Ishikawa (cell line): Measurements from ENCODE around the gene CHADL.

Experiments used
- CEBPB ChIP-seq: IDR thresholded peaks from 2 replicates; pipeline ENCODE4 v1.6.1; 2012
- CREB1 ChIP-seq: IDR thresholded peaks from 2 replicates; pipeline ENCODE4 v1.6.1; 2012; ENCODE audit warnings: low read depth
- EGR1 ChIP-seq: IDR thresholded peaks from 2 replicates; pipeline ENCODE4 v1.6.1; 2012
- EP300 ChIP-seq: IDR thresholded peaks from 2 replicates; pipeline ENCODE4 v1.6.1; 2012; ENCODE audit warnings: borderline replicate concordance
- FOXM1 ChIP-seq: IDR thresholded peaks from 2 replicates; pipeline ENCODE4 v1.6.1; 2012; ENCODE audit warnings: low read depth, borderline replicate concordance
- NFIC ChIP-seq: IDR thresholded peaks from 2 replicates; pipeline ENCODE4 v1.6.1; 2012
- RAD21 ChIP-seq: IDR thresholded peaks from 2 replicates; pipeline ENCODE4 v1.6.1; 2012; ENCODE audit warnings: low read depth
- TAF1 ChIP-seq: IDR thresholded peaks from 2 replicates; pipeline ENCODE4 v1.6.1; 2012; ENCODE audit warnings: low read depth, mild to moderate bottlenecking
- TCF12 ChIP-seq: IDR thresholded peaks from 2 replicates; pipeline ENCODE4 v1.6.1; 2012; ENCODE audit warnings: low read depth
- TEAD4 ChIP-seq: IDR thresholded peaks from 2 replicates; pipeline ENCODE4 v1.6.1; 2012
- YY1 ChIP-seq: IDR thresholded peaks from 2 replicates; pipeline ENCODE4 v1.6.1; 2012; ENCODE audit warnings: low read depth
- ZBTB7A ChIP-seq: IDR thresholded peaks from 2 replicates; pipeline ENCODE4 v1.6.1; 2012; ENCODE audit warnings: low read depth
- TF ChIP-seq, protein P1 (sequence below): IDR thresholded peaks from 2 replicates; pipeline ENCODE4 v1.6.1; 2012
- TF ChIP-seq, protein P2 (sequence below): IDR thresholded peaks from 2 replicates; pipeline ENCODE4 v1.6.1; 2012
- TF ChIP-seq, protein P3 (sequence below): IDR thresholded peaks from 2 replicates; pipeline ENCODE4 v1.6.1; 2012; ENCODE audit warnings: low read depth, mild to moderate bottlenecking

CHADL gene

DNA sequence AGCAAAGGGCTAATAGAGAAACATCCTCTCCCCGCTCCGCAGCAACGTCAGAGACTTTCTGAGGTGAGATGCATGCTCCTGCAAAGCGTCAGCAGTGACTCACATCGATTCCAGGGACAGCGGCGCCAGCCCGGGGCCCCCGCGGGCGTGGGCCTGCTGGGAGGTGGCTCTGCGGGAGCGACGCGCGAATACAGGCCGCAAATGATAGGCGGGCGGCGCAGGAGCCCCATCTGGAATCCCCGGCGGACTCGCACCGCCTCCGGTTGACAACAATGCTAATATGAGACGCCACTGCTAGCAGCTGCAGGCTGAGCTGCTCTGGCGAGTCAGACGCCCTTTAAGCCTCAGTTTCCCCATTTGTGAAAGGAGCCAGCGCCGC, 44.7 kb upstream of the CHADL start:
- TF ChIP-seq YY1 (no peak), EGR1 (no peak), ZBTB7A (0 out of 2 replicates have a peak, but pooled peaks have one; percentile 24), CREB1 (peak; percentile 65), NFIC (no peak)

DNA sequence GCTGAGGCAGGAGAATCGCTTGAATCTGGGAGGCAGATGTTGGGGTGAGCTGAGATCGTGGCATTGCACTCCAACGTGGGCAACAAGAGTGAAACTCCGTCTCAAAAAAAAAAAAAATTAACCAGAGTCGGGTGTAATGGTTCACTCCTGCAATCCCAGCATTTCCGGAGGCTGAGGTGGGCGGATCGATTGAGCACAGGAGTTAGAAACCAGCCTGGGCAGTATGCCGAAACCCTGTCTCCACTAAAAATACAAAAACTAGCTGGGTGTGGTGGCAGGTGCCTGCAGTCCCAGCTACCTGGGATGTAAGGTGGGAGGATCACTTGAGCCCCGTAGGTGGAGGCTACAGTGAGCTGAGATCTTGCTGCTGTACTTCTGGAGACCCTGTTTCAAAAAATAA, 43.7 kb upstream of the CHADL start:
- no peak for TF ChIP-seq CEBPB
- no peak for TF ChIP-seq CREB1
- TF ChIP-seq, protein P1, sequence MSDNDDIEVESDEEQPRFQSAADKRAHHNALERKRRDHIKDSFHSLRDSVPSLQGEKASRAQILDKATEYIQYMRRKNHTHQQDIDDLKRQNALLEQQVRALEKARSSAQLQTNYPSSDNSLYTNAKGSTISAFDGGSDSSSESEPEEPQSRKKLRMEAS = no peak
- TF ChIP-seq TAF1 = no peak
- TF ChIP-seq NFIC = no peak
- no peak for TF ChIP-seq FOXM1
- no peak for TF ChIP-seq EGR1
- TF ChIP-seq RAD21 = no peak
- TF ChIP-seq TEAD4 = no peak
- TF ChIP-seq, protein P2, sequence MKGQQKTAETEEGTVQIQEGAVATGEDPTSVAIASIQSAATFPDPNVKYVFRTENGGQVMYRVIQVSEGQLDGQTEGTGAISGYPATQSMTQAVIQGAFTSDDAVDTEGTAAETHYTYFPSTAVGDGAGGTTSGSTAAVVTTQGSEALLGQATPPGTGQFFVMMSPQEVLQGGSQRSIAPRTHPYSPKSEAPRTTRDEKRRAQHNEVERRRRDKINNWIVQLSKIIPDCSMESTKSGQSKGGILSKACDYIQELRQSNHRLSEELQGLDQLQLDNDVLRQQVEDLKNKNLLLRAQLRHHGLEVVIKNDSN = no peak
- no peak for TF ChIP-seq YY1
- no peak for TF ChIP-seq TCF12
- TF ChIP-seq, protein P3, sequence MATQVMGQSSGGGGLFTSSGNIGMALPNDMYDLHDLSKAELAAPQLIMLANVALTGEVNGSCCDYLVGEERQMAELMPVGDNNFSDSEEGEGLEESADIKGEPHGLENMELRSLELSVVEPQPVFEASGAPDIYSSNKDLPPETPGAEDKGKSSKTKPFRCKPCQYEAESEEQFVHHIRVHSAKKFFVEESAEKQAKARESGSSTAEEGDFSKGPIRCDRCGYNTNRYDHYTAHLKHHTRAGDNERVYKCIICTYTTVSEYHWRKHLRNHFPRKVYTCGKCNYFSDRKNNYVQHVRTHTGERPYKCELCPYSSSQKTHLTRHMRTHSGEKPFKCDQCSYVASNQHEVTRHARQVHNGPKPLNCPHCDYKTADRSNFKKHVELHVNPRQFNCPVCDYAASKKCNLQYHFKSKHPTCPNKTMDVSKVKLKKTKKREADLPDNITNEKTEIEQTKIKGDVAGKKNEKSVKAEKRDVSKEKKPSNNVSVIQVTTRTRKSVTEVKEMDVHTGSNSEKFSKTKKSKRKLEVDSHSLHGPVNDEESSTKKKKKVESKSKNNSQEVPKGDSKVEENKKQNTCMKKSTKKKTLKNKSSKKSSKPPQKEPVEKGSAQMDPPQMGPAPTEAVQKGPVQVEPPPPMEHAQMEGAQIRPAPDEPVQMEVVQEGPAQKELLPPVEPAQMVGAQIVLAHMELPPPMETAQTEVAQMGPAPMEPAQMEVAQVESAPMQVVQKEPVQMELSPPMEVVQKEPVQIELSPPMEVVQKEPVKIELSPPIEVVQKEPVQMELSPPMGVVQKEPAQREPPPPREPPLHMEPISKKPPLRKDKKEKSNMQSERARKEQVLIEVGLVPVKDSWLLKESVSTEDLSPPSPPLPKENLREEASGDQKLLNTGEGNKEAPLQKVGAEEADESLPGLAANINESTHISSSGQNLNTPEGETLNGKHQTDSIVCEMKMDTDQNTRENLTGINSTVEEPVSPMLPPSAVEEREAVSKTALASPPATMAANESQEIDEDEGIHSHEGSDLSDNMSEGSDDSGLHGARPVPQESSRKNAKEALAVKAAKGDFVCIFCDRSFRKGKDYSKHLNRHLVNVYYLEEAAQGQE = no peak
- TF ChIP-seq EP300 = no peak
- no peak for TF ChIP-seq ZBTB7A

DNA sequence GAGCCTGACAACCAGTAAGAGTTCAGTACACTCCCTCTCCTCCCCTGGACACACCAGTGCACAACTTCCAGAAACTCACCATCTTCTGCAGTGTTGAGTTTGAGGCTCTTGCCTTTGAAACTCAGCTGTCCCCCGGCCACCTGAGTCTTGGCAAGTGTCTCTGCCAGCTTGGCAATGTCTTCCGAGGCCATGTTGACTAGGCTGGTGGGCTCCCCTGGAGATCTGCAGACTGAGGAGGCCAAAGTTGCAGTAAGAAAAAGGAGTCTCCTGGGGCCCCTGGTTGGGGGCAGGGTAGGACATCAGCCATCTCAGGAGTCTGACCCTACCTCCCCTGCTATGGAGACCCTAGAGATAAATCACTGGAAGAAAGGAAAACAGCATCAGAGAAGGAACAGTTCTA, 40.1 kb upstream of the CHADL start:
- no peak for TF ChIP-seq TCF12
- no peak for TF ChIP-seq TEAD4
- no peak for TF ChIP-seq YY1
- no peak for TF ChIP-seq RAD21
- TF ChIP-seq, protein P3 = no peak
- TF ChIP-seq, protein P2 = no peak
- no peak for TF ChIP-seq ZBTB7A
- TF ChIP-seq, protein P1 = no peak
- TF ChIP-seq EP300 = no peak
- TF ChIP-seq FOXM1 = no peak
- no peak for TF ChIP-seq CEBPB
- TF ChIP-seq NFIC = no peak
- no peak for TF ChIP-seq TAF1
- TF ChIP-seq EGR1 = no peak
- no peak for TF ChIP-seq CREB1

DNA sequence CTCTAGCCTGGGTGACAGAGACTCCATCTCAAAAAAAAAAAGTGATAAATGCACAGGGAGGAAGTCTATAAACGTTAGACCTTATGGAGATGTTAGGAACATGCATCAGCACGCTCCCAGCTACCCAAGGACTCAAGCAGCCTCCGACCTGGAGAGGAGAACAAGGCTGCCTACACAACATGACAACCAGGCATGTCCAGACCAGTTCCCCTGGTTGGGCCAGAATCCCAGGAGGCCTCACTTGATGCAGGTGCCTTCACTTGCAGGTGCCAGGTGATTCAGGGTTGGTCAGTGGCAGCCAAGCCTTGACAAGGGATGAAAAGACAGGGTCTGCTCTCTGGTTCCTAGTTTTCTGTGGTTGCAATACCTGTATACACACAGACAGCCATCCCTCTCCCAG, 39.3 kb upstream of the CHADL start:
- TF ChIP-seq CREB1 = no peak
- no peak for TF ChIP-seq FOXM1
- TF ChIP-seq TEAD4 = no peak
- TF ChIP-seq, protein P3 = no peak
- TF ChIP-seq TCF12 = no peak
- TF ChIP-seq YY1 = no peak
- TF ChIP-seq, protein P2 = no peak
- TF ChIP-seq TAF1 = no peak
- TF ChIP-seq NFIC = no peak
- TF ChIP-seq RAD21 = no peak
- TF ChIP-seq EGR1 = no peak
- TF ChIP-seq ZBTB7A = no peak
- no peak for TF ChIP-seq CEBPB
- TF ChIP-seq, protein P1 = no peak
- no peak for TF ChIP-seq EP300
